Glomerular endothelial cell (primary cell): ENCODE measurements around the gene SIGMAR1. TPM values are rescaled to one million over a fixed set of nuclear protein-coding genes. Genes with fewer than 3 reads are reported as not detected.

Experiments used
- DNase-seq: peaks from one replicate; pipeline ENCODE4 v3.0.0-alpha.2; 2011; ENCODE audit warnings: low read depth, low spot score; ENCODE audit errors: extremely low read depth
- total RNA-seq: library from RNA; depleted of rRNA; stranded (reverse); fragments of >200 nt; gene quantifications from 2 replicates; pipeline ENCODE4 v1.2.3, GENCODE V29; 2015

Gene SIGMAR1
- total RNA-seq, 1 donor from 2014 or later = 105 TPM

DNA sequence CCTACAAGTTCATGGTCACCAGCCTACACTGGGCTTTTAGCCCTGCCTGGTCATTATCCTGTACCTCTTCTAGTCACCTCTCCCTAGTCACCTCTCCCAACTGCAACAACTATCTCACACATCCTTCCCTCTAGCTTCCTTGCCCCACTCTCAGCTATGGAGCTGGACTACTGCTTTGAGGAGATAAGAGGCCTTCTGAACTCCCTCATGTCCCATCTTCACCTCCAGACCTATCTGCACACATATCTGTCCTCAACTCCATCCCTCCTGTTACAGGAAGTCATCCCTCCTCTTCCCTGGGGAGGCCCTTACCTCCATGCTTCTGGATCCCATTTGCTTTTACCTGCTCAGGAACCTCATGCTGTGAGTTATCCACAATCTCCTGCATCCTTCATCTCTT is 31.4 kb downstream of the SIGMAR1 start:
- DNase-seq = no peak

GRCh38 chr9:34603610-34604231 is 33.9 kb downstream of the SIGMAR1 start:
- peak; percentile 31 for DNase-seq

GRCh38 chr9:34601937-34602573 is 35.5 kb downstream of the SIGMAR1 start:
- no peak for DNase-seq

GRCh38 chr9:34600908-34601307 is 36.7 kb downstream of the SIGMAR1 start:
- no peak for DNase-seq

DNA sequence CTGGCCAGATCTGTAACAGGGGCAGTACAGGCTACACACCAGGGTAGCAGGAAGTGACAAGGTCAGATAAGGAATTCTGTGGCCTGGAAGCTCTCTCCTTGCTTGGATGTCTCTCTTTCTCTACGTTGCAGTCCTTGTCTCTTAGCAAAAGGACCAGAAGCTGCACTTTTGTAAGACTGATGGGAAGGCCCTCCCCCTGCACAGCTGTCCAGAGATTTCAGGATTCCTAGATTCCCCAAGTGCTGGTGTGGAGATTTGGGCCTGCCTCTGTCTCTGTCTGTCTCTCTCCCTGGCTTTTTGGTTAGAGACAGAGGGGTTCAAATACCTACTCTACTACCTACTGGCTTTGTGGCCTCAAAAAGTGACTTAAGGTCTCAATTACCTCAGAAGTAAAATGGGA is 38.0 kb downstream of the SIGMAR1 start:
- no peak for DNase-seq

DNA sequence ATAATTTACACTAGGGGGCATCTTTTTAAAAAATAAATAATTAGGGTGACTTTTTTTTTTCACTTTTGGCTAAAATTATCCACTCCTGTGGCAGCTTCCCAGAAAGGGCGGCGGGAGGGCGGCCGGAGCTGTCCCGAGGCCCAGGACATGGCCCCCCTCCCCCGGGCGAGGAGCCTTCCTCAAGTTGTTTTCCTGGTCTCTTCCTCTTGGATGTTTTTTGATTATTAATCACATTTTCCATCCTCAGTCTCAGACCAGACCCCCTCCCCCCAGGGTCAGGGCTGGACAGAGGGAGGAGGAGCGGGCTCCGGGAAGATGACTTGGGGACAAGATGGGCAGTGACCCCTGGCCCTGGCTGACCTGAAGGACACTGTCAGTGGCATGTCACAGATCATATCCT is 43.4 kb downstream of the SIGMAR1 start:
- no peak for DNase-seq

DNA sequence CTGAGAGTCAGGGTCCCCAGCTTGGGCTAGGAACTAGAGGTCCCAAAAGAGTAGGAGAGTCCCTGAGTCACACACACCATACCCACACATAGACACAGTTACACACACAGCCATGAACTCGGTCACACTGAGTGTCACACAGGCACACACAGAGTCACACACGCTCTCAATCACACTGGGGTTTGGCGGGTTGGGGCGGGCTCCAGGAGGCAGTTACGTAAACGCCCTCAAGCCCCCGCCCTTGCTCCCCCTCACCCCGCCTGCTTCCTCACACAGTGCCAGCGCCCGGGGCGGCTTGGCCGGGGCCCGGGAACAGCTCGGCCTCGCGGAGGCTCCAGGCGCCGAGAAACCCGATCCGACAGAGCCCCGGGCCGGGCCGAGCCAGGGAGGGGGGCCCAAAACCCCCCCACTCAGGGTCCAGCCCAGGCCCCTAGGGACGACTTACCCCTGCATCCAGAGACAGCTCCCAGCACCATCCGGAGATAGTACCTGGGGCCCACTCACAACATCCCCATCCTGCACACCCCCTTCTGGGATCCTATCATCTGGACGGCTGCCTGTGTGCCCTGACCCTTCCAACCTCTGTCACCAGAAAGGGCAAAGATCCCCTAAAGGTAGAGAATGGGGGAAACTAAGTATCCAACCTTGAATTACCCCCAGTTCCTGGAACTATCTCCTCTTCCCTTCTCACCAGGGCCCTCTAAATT is 44.5 kb downstream of the SIGMAR1 start:
- DNase-seq = no peak

GRCh38 chr9:34591917-34592866 is 45.4 kb downstream of the SIGMAR1 start:
- DNase-seq = no peak

GRCh38 chr9:34591248-34591916 is 46.2 kb downstream of the SIGMAR1 start:
- DNase-seq = no peak

DNA sequence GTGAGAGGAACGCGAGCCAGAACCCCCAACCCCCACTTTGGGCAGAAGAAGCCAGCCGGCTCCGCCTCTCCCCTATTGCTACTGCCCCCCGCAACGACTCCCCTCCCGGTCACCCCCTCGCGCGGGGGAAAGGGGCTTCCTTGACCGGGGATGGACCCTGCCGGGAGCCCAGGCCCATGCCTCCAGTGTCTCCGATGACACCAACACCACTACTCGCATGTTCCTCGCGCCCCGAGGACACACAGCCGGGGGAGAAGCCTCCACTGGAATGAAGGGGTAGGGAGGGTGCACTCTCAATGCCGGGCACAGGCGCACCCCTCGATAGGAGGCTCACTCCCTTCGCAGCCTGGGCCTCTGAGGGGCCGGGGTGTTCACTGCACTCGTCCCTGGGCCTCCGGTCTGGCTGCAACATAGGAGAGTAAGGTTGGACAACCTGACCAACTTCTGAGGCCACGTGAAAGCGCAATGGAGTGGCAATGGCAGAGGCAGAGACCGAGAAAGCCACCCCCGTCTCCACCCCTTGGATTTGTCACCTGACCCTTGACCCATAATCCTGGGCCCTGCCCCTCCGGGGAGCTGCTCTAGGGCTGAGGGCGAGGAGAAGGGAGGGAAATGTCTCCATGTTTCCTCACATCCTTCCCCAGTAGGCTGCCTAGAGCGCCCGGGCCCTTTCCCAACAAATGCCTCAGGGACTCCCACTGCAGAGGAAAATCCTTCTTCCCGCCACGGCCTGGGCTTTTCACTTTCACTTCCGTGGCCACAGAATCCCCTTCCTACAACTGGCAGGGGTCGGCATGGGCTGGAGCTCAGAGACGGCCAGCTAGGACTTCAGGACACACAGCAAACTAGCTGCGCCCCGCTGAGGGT is 47.0 kb downstream of the SIGMAR1 start:
- DNase-seq = no peak

GRCh38 chr9:34589636-34590380 is 47.8 kb downstream of the SIGMAR1 start, which contains the start of gene CNTFR:
CNTFR (minus strand) TSS chr9:34589724; CDS start chr9:34568981, 20,743 bp downstream.
- no peak for DNase-seq

GRCh38 chr9:34588671-34589635 is 48.6 kb downstream of the SIGMAR1 start:
- no peak for DNase-seq

DNA sequence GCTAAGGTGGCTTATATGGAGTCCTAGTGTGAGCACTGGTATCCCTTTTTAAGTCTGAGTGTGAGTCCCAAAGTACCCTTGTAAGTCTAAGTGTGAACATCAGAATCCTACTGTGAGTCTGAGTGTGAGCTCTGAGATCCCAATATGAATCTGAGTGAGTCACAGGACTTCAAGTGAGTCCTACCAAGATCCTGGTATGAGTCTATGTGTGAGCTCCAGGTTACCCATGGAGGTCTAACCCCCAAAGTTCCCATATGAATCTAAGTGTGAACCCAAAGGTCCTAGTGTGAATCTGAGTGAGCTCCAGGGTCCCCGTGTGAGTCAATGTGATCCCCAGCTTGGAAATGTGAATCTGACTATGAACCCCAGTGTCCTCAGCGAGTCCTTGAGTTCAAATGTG is 50.3 kb downstream of the SIGMAR1 start:
- no peak for DNase-seq

DNA sequence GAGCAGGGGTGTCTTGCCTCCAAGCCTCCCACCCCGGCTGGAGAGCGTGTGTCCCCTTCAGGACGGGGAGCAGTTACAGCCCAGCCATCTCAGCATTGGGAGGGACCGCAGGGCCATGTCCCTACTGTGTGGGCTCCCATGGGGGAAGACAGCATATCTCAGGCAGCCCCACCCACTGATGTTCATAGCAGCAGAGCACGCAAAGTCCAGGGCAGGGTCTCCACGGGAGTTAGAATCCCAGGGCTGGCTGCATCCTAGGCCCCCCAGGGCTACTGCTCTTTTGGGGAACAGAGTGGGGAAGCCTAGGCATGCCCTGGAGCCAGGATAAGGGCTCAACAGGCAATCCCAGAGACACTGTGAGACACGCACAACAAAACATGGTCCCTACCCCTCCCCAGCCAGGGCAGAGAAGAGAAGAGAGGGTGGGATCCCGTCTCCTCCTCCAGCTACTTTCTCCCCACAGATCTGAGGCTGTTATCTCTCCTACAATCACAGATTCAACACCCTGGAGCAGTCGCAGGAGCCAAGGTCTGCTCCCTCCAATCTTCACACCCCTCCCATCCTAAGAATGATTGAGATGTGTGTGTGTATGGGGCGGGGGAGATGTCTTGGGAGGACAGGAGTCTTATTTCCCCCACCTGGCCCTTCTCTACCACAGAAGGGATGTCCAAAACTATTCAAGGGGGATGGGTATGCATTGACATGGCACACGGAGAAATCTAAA is 51.5 kb downstream of the SIGMAR1 start:
- no peak for DNase-seq

- no peak for DNase-seq
Measured at GRCh38 chr9:34584970-34585369, 52.6 kb downstream of the SIGMAR1 start.
